GM21717 (cell line): ENCODE data around the gene TTLL5.

ENCODE experiments used
- ATAC-seq: cut with Tn5 transposase; IDR thresholded peaks from one replicate; pipeline ENCODE4 v1.9.1; 2021; ENCODE audit warnings: mild to moderate bottlenecking, moderate library complexity; ENCODE audit not compliant: unreplicated experiment

Gene TTLL5

GRCh38 chr14:75734854-75735253 is 73.8 kb downstream of the TTLL5 start:
- ATAC-seq, result no peak

GRCh38 chr14:75736845-75737485 is 75.9 kb downstream of the TTLL5 start:
- no peak for ATAC-seq

- ATAC-seq, result no peak
These were observed 77.1 kb downstream of the TTLL5 start for GRCh38 chr14:75738192-75738591.

GRCh38 chr14:75742867-75743266 is 81.8 kb downstream of the TTLL5 start:
- no peak for ATAC-seq

GRCh38 chr14:75747899-75748298 is 86.9 kb downstream of the TTLL5 start:
- no peak for ATAC-seq

DNA sequence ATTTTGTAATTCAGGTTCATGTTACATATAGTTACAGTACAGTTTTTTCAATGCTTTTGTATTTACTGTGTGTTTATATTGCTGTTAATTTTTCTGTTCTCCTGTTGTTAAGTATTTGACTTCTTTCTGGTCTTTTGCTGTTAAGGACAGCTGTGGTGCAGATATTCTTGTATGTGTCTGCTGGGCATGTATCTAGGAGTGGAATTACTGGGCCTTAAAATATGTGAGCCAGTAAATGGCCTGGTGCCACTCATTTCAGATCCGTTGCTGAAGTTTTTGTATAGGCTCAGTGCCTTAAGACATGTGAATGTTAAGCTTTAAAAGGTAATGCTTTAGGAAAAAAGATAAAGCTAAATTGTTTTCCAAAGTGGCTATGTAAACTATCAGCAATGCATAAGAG is 87.3 kb downstream of the TTLL5 start:
- no peak for ATAC-seq

DNA sequence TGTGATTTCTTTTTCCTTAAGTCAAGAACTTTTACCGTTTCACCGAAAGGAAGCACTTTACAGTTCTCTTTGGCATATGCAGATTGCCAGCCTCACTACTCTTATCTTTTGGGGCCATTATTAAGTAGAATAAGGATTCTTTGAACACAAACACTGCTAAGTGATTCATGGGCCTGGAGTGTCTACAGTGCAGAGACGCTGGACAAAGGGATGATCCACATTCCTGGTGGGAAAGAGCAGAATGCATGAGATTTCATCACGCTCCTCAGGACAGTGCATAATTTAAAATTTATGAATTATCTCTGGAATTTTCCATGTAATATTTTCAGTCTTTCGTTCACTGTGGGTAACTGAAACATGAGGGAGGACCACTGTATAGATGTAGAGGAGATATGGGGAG is 90.2 kb downstream of the TTLL5 start:
- ATAC-seq, result no peak

- ATAC-seq, result no peak
These were observed 91.0 kb downstream of the TTLL5 start for GRCh38 chr14:75752086-75752485.

- ATAC-seq, result no peak
These were observed 92.0 kb downstream of the TTLL5 start for GRCh38 chr14:75752907-75753594.

DNA sequence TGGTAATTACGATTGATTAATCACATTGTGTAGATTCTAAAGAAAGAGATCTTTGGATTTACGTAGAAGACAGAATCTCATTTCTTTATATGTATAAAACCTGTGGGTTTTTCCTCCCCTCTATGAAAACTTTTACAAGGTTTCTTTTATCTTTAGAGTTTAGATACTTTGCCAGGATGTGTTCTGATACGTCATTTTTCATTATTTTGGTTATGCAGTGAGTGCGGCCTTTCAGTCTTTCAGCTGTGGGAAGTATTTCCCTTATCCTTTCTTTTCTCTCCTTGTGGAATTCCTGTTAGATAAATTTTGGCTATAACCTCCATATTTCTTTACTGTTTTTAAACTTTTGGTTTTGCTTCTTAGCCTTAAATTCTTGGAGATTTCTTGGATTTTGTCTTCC is 92.7 kb downstream of the TTLL5 start:
- ATAC-seq, result no peak

GRCh38 chr14:75757644-75758402 is 96.8 kb downstream of the TTLL5 start:
- no peak for ATAC-seq

DNA sequence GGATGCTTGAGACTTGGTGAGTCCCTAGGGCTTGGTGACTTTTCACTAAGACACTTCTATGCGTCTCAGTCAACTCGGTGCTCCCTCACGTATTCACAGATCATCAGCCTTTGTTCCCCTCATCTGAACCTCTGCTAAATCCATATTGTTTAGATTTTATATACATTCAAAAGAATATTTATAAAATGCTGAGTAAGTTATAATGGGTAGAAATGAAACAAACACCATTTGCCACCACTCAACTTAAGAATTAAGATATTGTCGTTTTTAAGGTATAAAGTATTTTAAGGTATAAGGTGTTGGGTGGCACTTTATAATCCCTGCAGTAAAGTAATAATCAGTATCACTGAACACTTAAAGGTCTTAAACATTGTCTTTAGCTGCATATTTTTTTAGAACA is 103.0 kb downstream of the TTLL5 start:
- ATAC-seq, result no peak

DNA sequence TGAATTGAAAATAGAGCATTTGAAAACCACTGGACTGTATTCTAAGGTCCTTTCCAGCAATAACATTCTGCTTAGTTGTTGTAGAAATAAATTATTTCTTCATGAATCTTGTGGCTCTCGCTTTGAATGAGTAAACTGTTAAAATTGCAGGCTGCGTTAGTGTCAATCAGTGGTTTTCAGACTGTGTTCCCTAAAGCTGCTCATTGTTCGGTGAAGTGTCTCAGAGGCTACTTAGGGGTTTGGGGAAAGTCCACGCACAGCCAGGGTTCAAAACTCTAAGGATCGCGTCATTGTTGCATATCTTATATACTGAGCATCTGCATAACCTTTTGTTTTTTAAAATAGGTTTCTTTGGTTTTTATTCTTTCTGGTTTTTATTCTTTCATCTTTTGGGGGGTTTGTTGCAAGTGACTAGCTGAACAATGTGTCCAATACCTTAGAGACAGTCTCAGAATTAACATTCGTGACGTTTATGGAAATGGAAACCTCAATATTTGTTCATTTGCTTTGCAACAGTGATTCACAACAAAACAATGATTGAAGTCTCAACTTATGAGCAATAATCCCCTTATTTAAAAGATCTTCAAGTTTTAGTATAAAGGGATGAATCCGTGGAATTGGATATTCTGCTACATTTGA is 108.1 kb downstream of the TTLL5 start:
- no peak for ATAC-seq

GRCh38 chr14:75770635-75771034 is 109.6 kb downstream of the TTLL5 start:
- no peak for ATAC-seq

DNA sequence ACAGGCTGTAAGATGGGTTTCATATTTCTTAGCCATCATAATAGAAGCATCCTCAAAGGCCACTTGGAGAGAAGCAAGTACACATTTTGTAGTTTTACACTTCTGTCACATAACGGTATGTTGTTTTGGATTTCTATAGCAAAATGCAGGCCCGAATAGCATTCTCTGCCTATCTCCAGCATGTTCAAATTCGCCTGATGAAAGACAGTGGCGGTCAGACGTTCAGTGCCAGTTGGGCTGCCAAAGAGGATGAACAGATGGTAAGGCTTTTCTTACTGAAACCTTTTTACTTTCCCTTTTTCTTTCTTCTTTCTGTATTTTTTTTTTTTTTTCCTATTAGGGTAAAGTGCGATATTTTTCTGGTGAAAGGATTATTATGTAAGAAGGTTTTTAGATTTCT is 110.5 kb downstream of the TTLL5 start:
- no peak for ATAC-seq

GRCh38 chr14:75773046-75773445 is 112.0 kb downstream of the TTLL5 start:
- no peak for ATAC-seq

GRCh38 chr14:75781096-75781495 is 120.0 kb downstream of the TTLL5 start:
- ATAC-seq, result no peak

GRCh38 chr14:75783184-75783583 is 122.1 kb downstream of the TTLL5 start:
- ATAC-seq, result no peak

- ATAC-seq, result no peak
These were observed 122.7 kb downstream of the TTLL5 start for GRCh38 chr14:75783602-75784313.

- no peak for ATAC-seq
These were observed 123.3 kb downstream of the TTLL5 start for GRCh38 chr14:75784314-75784686.

DNA sequence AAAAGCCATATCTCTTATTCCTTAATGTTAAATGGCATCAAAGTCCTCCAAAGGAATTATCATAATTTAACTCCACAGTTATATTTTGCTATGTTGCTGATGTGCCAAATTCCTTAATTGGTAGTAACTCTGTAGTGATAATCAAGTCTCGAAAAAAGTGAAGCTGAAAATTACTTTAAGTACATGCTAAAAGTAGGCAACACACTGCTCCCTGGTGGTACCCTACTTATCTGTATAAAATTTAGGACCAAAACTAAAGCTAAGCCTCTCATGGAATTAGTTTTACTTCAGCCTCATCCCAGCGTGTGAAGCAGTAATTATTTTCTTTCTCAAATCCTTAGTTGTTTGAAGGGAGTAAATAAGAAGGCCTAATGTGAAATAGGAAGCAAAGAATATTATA is 132.8 kb downstream of the TTLL5 start:
- no peak for ATAC-seq
